ENCODE data around the gene CABLES1.

DNA sequence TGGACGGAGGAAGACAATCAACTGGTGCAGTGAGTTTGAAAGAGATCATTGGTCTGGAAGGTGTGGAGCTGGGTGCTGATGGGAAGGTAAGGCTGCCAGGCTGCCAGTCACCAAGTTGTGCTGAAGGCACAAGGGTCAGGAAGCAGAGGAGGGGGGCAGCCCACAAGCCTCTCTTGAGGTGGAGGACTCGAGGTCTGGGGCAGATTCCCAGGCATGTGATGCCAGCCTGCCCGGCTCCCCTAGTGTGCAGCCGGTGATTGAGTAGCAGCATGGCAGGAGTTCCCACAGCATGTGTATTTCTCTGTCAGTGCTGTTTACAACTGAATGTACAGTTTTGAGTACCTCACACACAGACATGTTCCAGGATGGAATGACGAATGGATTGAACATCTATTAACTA is 99.3 kb downstream of the CABLES1 start:
- TF ChIP-seq, protein P1, sequence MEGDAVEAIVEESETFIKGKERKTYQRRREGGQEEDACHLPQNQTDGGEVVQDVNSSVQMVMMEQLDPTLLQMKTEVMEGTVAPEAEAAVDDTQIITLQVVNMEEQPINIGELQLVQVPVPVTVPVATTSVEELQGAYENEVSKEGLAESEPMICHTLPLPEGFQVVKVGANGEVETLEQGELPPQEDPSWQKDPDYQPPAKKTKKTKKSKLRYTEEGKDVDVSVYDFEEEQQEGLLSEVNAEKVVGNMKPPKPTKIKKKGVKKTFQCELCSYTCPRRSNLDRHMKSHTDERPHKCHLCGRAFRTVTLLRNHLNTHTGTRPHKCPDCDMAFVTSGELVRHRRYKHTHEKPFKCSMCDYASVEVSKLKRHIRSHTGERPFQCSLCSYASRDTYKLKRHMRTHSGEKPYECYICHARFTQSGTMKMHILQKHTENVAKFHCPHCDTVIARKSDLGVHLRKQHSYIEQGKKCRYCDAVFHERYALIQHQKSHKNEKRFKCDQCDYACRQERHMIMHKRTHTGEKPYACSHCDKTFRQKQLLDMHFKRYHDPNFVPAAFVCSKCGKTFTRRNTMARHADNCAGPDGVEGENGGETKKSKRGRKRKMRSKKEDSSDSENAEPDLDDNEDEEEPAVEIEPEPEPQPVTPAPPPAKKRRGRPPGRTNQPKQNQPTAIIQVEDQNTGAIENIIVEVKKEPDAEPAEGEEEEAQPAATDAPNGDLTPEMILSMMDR (IDR thresholded peaks at IDR 0.05), result no peak
- no peak for TF ChIP-seq TCF7L2 (IDR thresholded peaks at IDR 0.05; ENCODE audit: low read depth, low read length)
- TF ChIP-seq POLR2AphosphoS5 (IDR thresholded peaks at IDR 0.05; ENCODE audit: low read depth, low read length), result no peak

All from Panc1 (cell line).